IPS-NIHi11 (cell line): ENCODE data around the gene ZSCAN26.

Experiments used
- DNase-seq: peaks from one replicate; pipeline ENCODE4 v3.0.0; 2012; ENCODE audit warnings: mixed read lengths, low spot score

The ZSCAN26 gene

DNA sequence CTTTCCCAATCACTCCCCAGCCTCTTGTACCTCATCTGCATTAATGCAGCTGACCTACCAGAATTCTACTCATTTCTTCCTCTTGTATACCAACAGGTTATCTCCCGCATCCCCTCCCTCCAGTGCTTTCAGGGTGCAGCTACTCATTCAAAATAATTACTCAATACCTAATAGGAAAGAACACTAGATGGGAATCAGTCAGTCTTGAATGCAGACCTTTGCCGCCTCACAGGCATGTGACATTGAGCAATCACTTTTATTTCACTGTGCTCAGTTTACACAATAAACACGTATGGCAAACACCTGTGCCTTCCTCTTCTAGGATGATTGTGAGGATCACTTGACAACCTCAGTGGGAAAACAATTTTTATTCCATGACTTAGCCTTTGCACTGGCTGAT, 55.7 kb downstream of the ZSCAN26 start:
- DNase-seq: no peak

DNA sequence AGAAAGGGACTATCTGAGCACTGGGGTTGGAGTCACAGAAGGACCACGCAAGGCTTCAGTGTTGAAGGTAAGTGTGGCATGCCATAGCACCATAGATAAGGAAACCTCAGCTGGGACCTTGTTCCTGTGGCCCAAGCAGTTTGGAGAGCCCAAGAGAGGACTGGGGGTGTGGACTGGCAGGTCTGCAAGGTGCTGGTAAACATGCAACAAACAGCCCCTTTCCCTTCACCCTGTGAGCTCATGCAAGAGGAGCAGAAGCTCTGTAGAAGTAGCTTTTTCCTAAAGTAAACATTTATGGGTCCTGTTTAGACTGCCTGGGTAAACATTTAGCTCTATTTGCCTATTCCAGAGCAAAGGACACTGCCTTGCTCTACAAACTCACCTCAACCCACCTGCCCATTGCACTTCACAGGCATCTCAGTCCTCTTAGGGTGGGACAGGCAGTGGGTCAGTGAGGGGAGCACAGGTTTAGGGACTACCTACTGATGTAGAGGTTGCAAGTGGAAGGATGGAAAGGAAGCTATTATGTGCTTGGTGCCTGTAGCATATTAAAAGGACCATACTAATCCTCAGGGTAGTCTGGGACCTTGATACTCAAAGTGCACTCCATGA, 57.0 kb downstream of the ZSCAN26 start:
- no peak for DNase-seq

GRCh38 chr6:28326371-28326948, 59.5 kb downstream of the ZSCAN26 start:
- no peak for DNase-seq
